ENCODE measurements around the gene CEP112.

Gene CEP112

DNA sequence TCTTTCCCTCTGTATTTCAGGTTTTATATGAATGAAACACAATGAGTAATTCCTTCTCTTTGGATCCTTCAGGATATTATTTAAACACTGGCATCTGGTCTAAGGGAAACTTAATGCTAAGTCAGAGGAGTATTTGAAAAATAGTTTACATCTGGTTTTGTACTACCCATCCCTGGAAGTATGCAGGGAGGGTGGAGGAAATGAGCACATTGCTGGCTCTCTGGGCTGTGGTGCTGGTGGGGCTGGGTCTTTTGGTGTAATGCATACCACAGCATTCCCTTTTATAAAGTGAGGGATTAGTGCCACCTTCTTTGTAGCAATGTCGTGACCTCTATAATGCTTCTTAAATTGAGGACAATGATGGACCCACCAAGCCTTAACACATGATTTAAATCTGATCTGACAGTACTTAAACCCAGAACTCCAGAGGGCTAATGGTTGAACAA lies 525.0 kb downstream of the CEP112 start:
- TF ChIP-seq, protein P1, sequence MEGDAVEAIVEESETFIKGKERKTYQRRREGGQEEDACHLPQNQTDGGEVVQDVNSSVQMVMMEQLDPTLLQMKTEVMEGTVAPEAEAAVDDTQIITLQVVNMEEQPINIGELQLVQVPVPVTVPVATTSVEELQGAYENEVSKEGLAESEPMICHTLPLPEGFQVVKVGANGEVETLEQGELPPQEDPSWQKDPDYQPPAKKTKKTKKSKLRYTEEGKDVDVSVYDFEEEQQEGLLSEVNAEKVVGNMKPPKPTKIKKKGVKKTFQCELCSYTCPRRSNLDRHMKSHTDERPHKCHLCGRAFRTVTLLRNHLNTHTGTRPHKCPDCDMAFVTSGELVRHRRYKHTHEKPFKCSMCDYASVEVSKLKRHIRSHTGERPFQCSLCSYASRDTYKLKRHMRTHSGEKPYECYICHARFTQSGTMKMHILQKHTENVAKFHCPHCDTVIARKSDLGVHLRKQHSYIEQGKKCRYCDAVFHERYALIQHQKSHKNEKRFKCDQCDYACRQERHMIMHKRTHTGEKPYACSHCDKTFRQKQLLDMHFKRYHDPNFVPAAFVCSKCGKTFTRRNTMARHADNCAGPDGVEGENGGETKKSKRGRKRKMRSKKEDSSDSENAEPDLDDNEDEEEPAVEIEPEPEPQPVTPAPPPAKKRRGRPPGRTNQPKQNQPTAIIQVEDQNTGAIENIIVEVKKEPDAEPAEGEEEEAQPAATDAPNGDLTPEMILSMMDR (conservative IDR thresholded peaks at IDR 0.05; ENCODE audit: low read depth, low read length), result no peak
- DNase-seq (ENCODE audit: low read depth), result no peak

DNA sequence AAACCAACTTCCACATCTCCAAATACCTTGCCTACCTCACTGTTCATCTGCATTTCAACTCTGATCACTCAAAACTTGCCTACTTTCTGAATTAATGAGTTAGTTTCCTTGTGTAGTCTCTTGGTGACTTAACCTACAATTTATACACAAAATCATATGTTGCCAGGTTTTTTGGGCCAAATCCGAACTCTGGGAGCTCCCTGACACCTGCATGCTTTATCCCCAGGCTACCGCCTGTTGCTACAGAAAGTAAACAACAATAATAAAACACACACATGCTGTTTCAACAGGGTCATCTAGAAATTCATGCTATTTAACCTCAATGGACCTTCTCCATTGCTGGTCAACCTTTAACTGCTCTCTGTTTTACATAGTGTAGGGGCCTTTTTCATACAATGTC lies 526.0 kb downstream of the CEP112 start:
- no peak overlapping the region for H3K4me3 ChIP-seq (ENCODE audit: low read depth, low read length)
- no peak for DNase-seq (ENCODE audit: low read depth)
- TF ChIP-seq, protein P1 (conservative IDR thresholded peaks at IDR 0.05; ENCODE audit: low read depth, low read length), result no peak

More for the DNA sequence above, 525.0 kb downstream of the CEP112 start:
- no peak overlapping the region for H3K4me3 ChIP-seq (ENCODE audit: low read depth, low read length)

DNA sequence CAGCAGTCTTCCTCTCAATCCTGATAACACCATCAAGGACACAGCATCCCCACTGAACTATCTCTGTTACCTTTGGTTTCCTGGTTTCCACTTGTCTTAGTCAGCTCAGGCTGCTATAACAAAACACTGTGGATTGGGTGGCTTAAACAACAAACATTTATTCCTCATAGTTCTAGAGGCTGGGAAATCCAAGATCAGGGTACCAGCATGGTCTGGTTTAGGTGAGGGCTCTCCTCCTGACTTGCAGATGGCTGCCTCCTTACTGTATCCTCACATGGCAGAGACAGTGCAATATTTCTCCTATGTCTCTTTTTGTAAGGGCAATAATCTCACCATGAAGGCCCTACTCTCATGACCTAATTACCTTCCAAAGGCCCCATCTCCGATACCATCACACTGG lies 527.2 kb downstream of the CEP112 start:
- TF ChIP-seq, protein P1 (conservative IDR thresholded peaks at IDR 0.05; ENCODE audit: low read depth, low read length), result no peak
- DNase-seq (ENCODE audit: low read depth), result no peak
- H3K4me3 ChIP-seq (ENCODE audit: low read depth, low read length), result no peak overlapping the region

DNA sequence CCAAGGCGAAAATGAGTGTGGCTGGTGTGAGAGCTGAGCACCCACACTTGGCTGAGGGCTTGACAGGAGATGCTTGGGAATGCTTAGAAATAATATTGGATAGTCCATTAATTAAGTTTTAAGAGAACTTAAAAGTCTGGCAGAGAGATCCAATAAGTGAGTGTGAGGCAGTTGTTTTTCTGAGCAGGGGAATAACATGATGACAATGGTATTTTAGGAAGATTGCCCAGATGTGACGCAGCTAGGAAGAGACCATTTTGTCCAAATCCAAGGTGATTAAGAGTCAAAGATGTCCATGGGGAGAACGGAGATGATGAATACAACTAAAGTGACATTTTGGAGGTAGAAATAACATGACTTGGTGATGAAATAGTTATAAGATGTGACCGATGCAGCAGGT lies 527.7 kb downstream of the CEP112 start:
- DNase-seq (ENCODE audit: low read depth), result peak; percentile 39
- TF ChIP-seq, protein P1 (conservative IDR thresholded peaks at IDR 0.05; ENCODE audit: low read depth, low read length), result no peak

DNA sequence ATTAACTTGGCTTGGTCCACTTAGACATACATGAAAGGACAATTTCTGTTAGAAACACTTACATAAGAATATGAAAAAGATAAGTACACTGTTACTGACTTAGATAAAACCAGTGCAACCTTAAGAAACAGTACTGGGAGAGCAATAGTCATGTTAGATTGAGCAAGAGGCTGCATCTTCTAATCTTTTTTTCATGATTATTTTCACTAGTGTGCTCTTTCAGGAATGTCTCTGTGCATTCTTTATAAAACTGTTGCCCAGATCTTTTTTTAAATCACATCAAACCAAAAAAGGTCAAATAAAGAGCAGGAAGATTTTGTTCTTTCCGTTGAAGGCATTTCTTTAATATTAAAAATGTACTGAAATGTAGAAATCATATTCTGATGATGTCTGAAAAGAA lies 529.7 kb downstream of the CEP112 start:
- peak; percentile 85 for DNase-seq (ENCODE audit: low read depth)
- no peak overlapping the region for H3K4me3 ChIP-seq (ENCODE audit: low read depth, low read length)
- TF ChIP-seq, protein P1 (conservative IDR thresholded peaks at IDR 0.05; ENCODE audit: low read depth, low read length), result no peak

More for the DNA sequence above, 527.7 kb downstream of the CEP112 start:
- H3K4me3 ChIP-seq (ENCODE audit: low read depth, low read length), result no peak overlapping the region

DNA sequence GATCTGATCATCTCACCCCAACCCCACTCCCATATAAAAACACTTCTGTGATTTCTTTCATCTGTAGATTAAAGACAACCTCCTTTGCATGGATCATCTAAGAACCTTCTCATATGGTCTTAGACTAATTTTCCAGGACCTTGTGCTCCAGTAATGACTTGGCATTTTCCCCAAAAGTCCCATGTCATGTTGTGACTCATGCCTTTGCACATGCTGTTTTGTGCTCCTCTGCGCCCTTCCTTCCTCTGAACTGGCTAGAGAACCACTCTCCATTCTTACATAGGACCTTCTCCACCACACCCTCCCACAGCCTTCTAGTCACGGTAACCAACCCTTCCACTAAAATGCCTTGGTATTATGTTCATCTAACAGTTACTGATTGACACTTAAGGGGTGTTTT lies 531.0 kb downstream of the CEP112 start:
- TF ChIP-seq, protein P1 (conservative IDR thresholded peaks at IDR 0.05; ENCODE audit: low read depth, low read length), result no peak
- peak; percentile 68 for DNase-seq (ENCODE audit: low read depth)
- H3K4me3 ChIP-seq (ENCODE audit: low read depth, low read length), result no peak overlapping the region

DNA sequence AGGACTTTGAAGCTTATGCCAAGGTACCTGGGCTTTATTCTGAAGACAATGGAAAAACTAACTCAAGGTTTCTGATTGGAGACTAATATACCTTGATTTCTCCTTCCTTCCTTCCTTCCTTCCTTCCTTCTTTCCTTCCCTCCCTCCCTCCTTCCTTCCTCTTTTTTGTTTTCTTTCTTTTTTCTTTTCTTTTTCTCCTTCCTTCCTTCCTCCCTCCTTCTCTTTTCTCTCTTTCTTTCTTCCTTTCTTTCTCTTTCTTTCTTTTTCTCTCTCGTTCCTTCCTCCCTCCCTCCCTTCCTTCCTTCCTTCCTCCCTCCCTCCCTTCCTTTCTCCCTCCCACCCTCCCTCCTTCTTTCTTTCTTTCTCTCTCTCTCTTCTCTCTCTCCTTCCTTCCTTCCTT lies 531.9 kb downstream of the CEP112 start:
- TF ChIP-seq, protein P1 (conservative IDR thresholded peaks at IDR 0.05; ENCODE audit: low read depth, low read length), result no peak
- no peak for DNase-seq (ENCODE audit: low read depth)
- no peak overlapping the region for H3K4me3 ChIP-seq (ENCODE audit: low read depth, low read length)
